Mesendoderm (in vitro differentiated cells): Measurements from ENCODE around the gene CDCP1.

ENCODE experiments used
- DNase-seq: peaks from one replicate; pipeline ENCODE4 v3.0.0; 2013
- H2AK5ac ChIP-seq: 2 replicates; pipeline ENCODE4 v1.6.1; 2013; ENCODE audit warnings: low read length, inconsistent platforms
- H2BK120ac ChIP-seq: 2 replicates; pipeline ENCODE4 v1.6.1; 2013; ENCODE audit warnings: low read depth, mild to moderate bottlenecking, low read length, moderate library complexity, mixed read lengths
- H2BK15ac ChIP-seq: replicated peaks from 2 replicates; pipeline ENCODE4 v1.6.1; 2013; ENCODE audit warnings: low read depth, mild to moderate bottlenecking, moderate library complexity
- H2BK5ac ChIP-seq: 2 replicates; pipeline ENCODE4 v1.6.1; 2013; ENCODE audit warnings: low read length, inconsistent platforms
- H3K18ac ChIP-seq: 2 replicates; pipeline ENCODE4 v1.6.1; 2013; ENCODE audit warnings: mild to moderate bottlenecking, low read length, mixed read lengths
- H3K23ac ChIP-seq: one replicate; pipeline ENCODE4 v1.6.1; 2013; ENCODE audit warnings: low read length
- H3K27ac ChIP-seq: 2 replicates; pipeline ENCODE4 v1.5.1; 2013; ENCODE audit warnings: low read depth, mild to moderate bottlenecking, inconsistent platforms, low read length, moderate library complexity
- H3K27me3 ChIP-seq: 2 replicates; pipeline ENCODE4 v1.6.1; 2013; ENCODE audit warnings: low read length, control low read depth, mild to moderate bottlenecking, inconsistent platforms; ENCODE audit not compliant: insufficient read depth, poor library complexity
- H3K36me3 ChIP-seq: 2 replicates; pipeline ENCODE4 v1.6.1; 2013; ENCODE audit warnings: low read length, inconsistent platforms; ENCODE audit not compliant: control insufficient read depth, insufficient read depth
- H3K4ac ChIP-seq: one replicate; pipeline ENCODE4 v1.6.1; 2013; ENCODE audit warnings: low read depth, mild to moderate bottlenecking, low read length, moderate library complexity
- H3K4me1 ChIP-seq: 2 replicates; pipeline ENCODE4 v1.6.1; 2013; ENCODE audit warnings: low read depth, low read length, inconsistent platforms; ENCODE audit not compliant: control insufficient read depth
- H3K4me2 ChIP-seq: 2 replicates; pipeline ENCODE4 v1.6.1; 2013; ENCODE audit warnings: low read length
- H3K4me3 ChIP-seq: 2 replicates; pipeline ENCODE4 v1.5.1; 2013; ENCODE audit warnings: mild to moderate bottlenecking, low read length
- H3K56ac ChIP-seq: one replicate; pipeline ENCODE4 v1.6.1; 2013; ENCODE audit warnings: low read length
- H3K79me1 ChIP-seq: 2 replicates; pipeline ENCODE4 v1.6.1; 2013; ENCODE audit warnings: low read length, inconsistent platforms
- H3K79me2 ChIP-seq: 2 replicates; pipeline ENCODE4 v1.6.1; 2013; ENCODE audit warnings: mild to moderate bottlenecking, low read length; ENCODE audit not compliant: control insufficient read depth, insufficient read depth
- H3K9ac ChIP-seq: 2 replicates; pipeline ENCODE4 v1.6.1; 2013; ENCODE audit warnings: low read length, inconsistent platforms
- H4K5ac ChIP-seq: one replicate; pipeline ENCODE4 v1.6.1; 2013; ENCODE audit warnings: low read length
- H4K8ac ChIP-seq: one replicate; pipeline ENCODE4 v1.6.1; 2013; ENCODE audit warnings: low read depth, mild to moderate bottlenecking, control low read depth, low read length, moderate library complexity
- WGBS: extraction: QIAGEN DNeasy Blood & Tissue Kit; methylation state at CpG from one replicate; pipeline ENCODE4 v1.1.7; 2013; ENCODE audit warnings: low lambda C conversion rate, missing lambda C conversion rate; ENCODE audit not compliant: insufficient coverage; ENCODE audit errors: extremely low coverage; 5-methylcytosine and 5-hydroxymethylcytosine counted together

The CDCP1 gene

DNA sequence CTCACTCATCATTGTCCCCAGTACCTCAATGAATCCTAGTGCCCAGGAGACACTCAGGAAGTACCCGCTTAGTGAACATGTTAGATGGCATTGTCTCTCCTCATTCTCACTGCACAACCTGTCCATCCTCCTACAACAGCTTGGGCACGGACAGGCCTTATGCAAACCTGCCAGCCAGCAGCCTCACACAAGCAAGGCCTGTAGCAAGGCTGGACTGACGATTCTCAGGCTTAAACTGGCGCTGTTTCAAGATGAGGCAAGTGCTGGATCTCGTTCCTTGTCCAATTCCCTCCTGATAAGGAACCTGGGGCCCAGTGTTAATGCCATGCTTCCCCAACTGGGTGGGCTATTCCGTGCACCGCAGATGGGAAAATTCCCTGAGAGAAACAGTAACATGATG is 59.0 kb downstream of the CDCP1 start:
- H3K56ac ChIP-seq, result no peak overlapping the region
- H3K36me3 ChIP-seq, result no peaks in the 10 kb centered on the region
- no peak overlapping the region for H2BK15ac ChIP-seq
- no peaks in the 10 kb centered on the region for H3K79me1 ChIP-seq
- no peak overlapping the region for H4K5ac ChIP-seq
- H3K23ac ChIP-seq, result no peak overlapping the region
- H3K4me1 ChIP-seq, result no peaks in the 10 kb centered on the region
- H2BK5ac ChIP-seq, result no peak overlapping the region
- no peaks in the 10 kb centered on the region for H3K27me3 ChIP-seq
- DNase-seq, result no peak
- no peak overlapping the region for H3K27ac ChIP-seq
- H2BK120ac ChIP-seq, result no peak overlapping the region
- no peak overlapping the region for H3K4ac ChIP-seq
- no CpG with 5 or more reads among the region's 7 CpGs for WGBS
- no peak overlapping the region for H3K18ac ChIP-seq
- H3K79me2 ChIP-seq, result no peaks in the 10 kb centered on the region
- no peak overlapping the region for H3K9ac ChIP-seq
- H3K4me2 ChIP-seq, result no peak overlapping the region
- no peak overlapping the region for H4K8ac ChIP-seq
- H3K4me3 ChIP-seq, result no peak overlapping the region
- no peak overlapping the region for H2AK5ac ChIP-seq

DNA sequence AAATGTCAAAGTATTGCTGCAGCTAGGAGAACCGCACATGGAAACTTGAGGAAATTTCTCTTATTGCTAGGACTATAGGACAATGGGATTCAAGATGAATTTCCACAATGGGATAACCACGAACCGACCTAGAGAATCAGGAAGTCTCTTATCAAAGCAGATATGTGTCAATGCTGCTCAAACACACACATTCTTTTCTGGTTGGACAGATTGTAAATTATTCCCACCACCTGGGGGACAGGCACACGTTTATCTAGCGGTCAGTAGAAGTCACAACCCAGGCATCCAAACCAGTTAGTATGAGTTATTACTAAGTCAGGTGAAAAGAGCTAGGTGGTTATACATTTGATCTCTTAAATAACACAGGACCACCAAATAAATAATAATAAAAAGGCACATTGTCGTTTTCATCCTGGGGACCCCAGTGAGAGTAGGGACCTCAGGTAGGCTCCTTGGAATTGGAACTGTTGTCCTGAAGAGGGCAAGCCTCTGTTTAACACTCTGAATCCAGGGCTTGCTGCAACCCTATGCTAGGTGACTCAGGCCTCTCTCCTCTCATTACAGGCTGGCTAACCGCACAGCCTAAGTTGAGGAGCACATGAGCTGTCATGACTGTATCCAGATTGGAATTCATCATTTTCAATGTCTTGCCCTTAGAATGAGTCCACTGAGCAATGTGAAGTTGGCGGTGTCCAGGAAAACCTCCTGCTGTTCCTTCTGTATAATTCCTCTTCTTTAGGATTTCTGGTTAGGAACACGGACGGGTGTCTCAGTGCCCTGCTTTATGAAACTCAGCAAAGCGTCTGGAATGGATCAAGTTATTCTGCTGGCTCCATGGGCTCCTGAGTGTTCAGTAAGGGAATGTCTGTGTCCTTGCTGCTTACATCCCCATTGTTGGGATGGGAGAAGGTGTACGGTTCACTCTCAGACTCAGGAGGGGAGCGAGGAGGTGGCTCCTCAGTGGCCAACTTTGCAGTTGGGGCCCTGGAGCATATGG is 61.1 kb downstream of the CDCP1 start:
- H3K4me3 ChIP-seq, result no peak overlapping the region
- no peak overlapping the region for H3K18ac ChIP-seq
- no peaks in the 10 kb centered on the region for H3K4me1 ChIP-seq
- H3K4me2 ChIP-seq, result no peak overlapping the region
- no peaks in the 10 kb centered on the region for H3K36me3 ChIP-seq
- H2BK15ac ChIP-seq, result no peak overlapping the region
- H3K27me3 ChIP-seq, result no peaks in the 10 kb centered on the region
- no peak overlapping the region for H3K56ac ChIP-seq
- no peak overlapping the region for H3K4ac ChIP-seq
- no CpG with 5 or more reads among the region's 13 CpGs for WGBS
- DNase-seq, result no peak
- H3K27ac ChIP-seq, result no peak overlapping the region
- H4K8ac ChIP-seq, result no peak overlapping the region
- no peaks in the 10 kb centered on the region for H3K79me1 ChIP-seq
- H3K9ac ChIP-seq, result no peak overlapping the region
- H3K79me2 ChIP-seq, result no peaks in the 10 kb centered on the region
- H2BK5ac ChIP-seq, result no peak overlapping the region
- H3K23ac ChIP-seq, result no peak overlapping the region
- H2AK5ac ChIP-seq, result no peak overlapping the region
- no peak overlapping the region for H2BK120ac ChIP-seq
- H4K5ac ChIP-seq, result no peak overlapping the region

DNA sequence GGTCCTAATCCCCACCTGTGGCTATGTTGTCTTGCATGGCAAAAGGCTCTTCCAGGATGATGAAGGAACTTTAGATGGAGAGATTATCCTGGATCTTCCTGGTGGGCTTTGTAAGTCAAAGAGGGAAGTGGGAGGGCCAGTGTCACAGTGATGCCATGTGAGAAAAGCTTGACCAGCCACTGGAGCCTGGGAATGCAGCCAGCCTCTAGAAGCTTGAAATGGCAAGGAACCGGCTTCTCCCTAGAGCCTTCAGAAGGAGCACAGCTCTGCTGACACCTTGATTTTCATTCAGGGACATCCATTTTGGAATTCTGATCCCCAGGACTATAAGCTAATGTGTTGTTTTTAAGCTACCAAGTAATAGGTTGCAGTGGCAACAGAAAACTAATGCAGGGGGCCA is 61.8 kb downstream of the CDCP1 start:
- whole genome bisulfite sequencing, result no CpG with 5 or more reads among the region's 1 CpG
- H3K79me1 ChIP-seq, result no peaks in the 10 kb centered on the region

DNA sequence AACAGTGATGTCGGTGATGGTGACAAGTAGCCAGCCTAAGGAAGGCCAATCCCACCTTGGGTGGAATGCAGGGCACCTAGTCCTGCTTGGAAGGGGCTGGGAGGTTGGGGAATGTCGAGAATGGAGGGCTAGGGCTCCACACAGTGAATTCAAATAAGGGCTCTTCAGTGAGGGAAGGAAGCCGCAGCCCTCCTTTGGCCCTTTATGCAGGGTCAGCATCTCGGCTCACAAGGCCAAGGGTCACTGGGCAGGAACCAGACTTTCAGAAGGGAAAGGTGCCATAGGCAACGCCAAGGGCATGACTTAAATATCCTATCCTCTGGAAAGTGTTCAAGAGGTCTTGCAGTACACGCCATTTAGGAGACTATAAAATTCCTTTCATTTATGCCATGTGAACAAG is 63.2 kb downstream of the CDCP1 start:
- Histone ChIP-seq H2BK5ac (no peak overlapping the region), H3K27ac (no peak overlapping the region), H4K5ac (no peak overlapping the region), H3K9ac (no peak overlapping the region), H2AK5ac (no peak overlapping the region), H3K4me3 (no peak overlapping the region), H4K8ac (no peak overlapping the region), H3K36me3 (no peaks in the 10 kb centered on the region), H3K18ac (no peak overlapping the region), H3K27me3 (no peaks in the 10 kb centered on the region), H3K4me2 (no peak overlapping the region), H2BK120ac (no peak overlapping the region), H3K79me1 (no peaks in the 10 kb centered on the region), H3K23ac (no peak overlapping the region), H3K4ac (no peak overlapping the region), H2BK15ac (no peak overlapping the region), H3K4me1 (no peaks in the 10 kb centered on the region), H3K79me2 (no peaks in the 10 kb centered on the region), H3K56ac (no peak overlapping the region)
- no peak for DNase-seq
- no CpG with 5 or more reads among the region's 6 CpGs for WGBS

More for the DNA sequence above, 61.8 kb downstream of the CDCP1 start:
- Histone ChIP-seq H3K4me1 (no peaks in the 10 kb centered on the region), H2AK5ac (no peak overlapping the region), H2BK120ac (no peak overlapping the region), H3K4me2 (no peak overlapping the region), H3K27me3 (no peaks in the 10 kb centered on the region), H3K27ac (no peak overlapping the region), H3K4me3 (no peak overlapping the region), H3K36me3 (no peaks in the 10 kb centered on the region), H4K8ac (no peak overlapping the region), H3K4ac (no peak overlapping the region), H3K56ac (no peak overlapping the region), H2BK5ac (no peak overlapping the region), H3K23ac (no peak overlapping the region), H3K18ac (no peak overlapping the region), H3K9ac (no peak overlapping the region), H3K79me2 (no peaks in the 10 kb centered on the region), H4K5ac (no peak overlapping the region), H2BK15ac (no peak overlapping the region)
- DNase-seq, result no peak

DNA sequence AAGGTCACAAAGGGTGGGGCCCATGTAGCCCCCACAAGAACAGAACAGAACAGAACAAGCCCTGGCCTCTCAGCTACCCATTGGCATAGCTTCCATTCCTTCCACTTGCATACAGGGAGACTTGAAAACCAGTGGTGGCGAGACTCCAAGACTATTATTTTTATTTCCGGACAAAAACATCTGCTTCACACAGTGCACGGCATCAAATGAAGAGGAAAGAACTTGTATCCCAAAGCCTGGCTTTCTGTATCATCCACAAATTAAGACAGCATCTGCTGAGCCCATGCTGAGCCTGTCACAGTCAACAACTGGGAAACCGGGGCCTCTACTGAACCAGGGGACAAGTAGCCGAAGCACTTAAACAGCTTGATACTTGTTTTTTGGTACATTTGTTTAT is 64.0 kb downstream of the CDCP1 start:
- no peaks in the 10 kb centered on the region for H3K36me3 ChIP-seq
- H3K4me3 ChIP-seq, result no peak overlapping the region
- H3K4ac ChIP-seq, result no peak overlapping the region
- no peak overlapping the region for H2BK120ac ChIP-seq
- no peaks in the 10 kb centered on the region for H3K27me3 ChIP-seq
- H3K27ac ChIP-seq, result no peak overlapping the region
- no peaks in the 10 kb centered on the region for H3K4me1 ChIP-seq
- WGBS, result no CpG with 5 or more reads among the region's 5 CpGs
- DNase-seq, result no peak
- H3K18ac ChIP-seq, result no peak overlapping the region
- no peak overlapping the region for H4K5ac ChIP-seq
- no peak overlapping the region for H3K4me2 ChIP-seq
- H3K79me2 ChIP-seq, result no peaks in the 10 kb centered on the region
- H4K8ac ChIP-seq, result no peak overlapping the region
- H3K23ac ChIP-seq, result no peak overlapping the region
- H2AK5ac ChIP-seq, result no peak overlapping the region
- no peak overlapping the region for H3K9ac ChIP-seq
- no peak overlapping the region for H2BK5ac ChIP-seq
- no peak overlapping the region for H2BK15ac ChIP-seq
- no peaks in the 10 kb centered on the region for H3K79me1 ChIP-seq
- no peak overlapping the region for H3K56ac ChIP-seq
